ENCODE data around the gene TMEM203. TPM values are rescaled to one million over a fixed set of nuclear protein-coding genes. Genes with fewer than 3 reads are reported as not detected.

TMEM203 gene
- total RNA-seq, 2 donors from 2014 or later: 25.0 to 43.9 TPM

GRCh38 chr9:137213160-137214060, 8.0 kb upstream of the TMEM203 start:
- peaks cover 0 to 9% of the 10 kb centered on the region in 2 donors for H3K4me1 Mint-ChIP-seq (ENCODE audit: low read depth in 2 of 2)
- no peak overlapping the region for H3K4me3 Mint-ChIP-seq
- H3K27ac Mint-ChIP-seq: no peak overlapping the region
- no peaks in the 10 kb centered on the region for H3K9me3 Mint-ChIP-seq
- H3K27me3 Mint-ChIP-seq: no peaks in the 10 kb centered on the region
- no peaks in the 10 kb centered on the region for H3K36me3 Mint-ChIP-seq
- ATAC-seq (no peak), DNase-seq (ENCODE audit: low spot score) (no peak)

- ATAC-seq: no peak
- H3K4me1 Mint-ChIP-seq (ENCODE audit: low read depth in 2 of 2): peaks cover 2 to 12% of the 10 kb centered on the region in 2 donors
- H3K36me3 Mint-ChIP-seq: peaks cover 2% of the 10 kb centered on the region
- no peak for DNase-seq (ENCODE audit: low spot score)
- H3K4me3 Mint-ChIP-seq: no peak overlapping the region
- H3K27me3 Mint-ChIP-seq: no peaks in the 10 kb centered on the region
- H3K27ac Mint-ChIP-seq: no peak overlapping the region
- H3K9me3 Mint-ChIP-seq: no peaks in the 10 kb centered on the region
Measured at GRCh38 chr9:137212520-137212919, 7.1 kb upstream of the TMEM203 start.

GRCh38 chr9:137211532-137211931, 6.1 kb upstream of the TMEM203 start:
- Mint-ChIP-seq H3K4me1 (ENCODE audit: low read depth in 2 of 2) (peaks cover 12 to 22% of the 10 kb centered on the region in 2 donors), H3K4me3 (no peak overlapping the region), H3K27ac (no peak overlapping the region), H3K27me3 (no peaks in the 10 kb centered on the region), H3K9me3 (no peaks in the 10 kb centered on the region), H3K36me3 (peaks cover 12% of the 10 kb centered on the region)
- DNase-seq (ENCODE audit: low spot score) (no peak), ATAC-seq (no peak)

GRCh38 chr9:137206602-137207001, 1.2 kb upstream of the TMEM203 start:
- Mint-ChIP-seq H3K36me3 (peaks cover 14% of the 10 kb centered on the region), H3K4me1 (ENCODE audit: low read depth in 2 of 2) (peaks cover 38 to 46% of the 10 kb centered on the region in 2 donors), H3K9me3 (no peaks in the 10 kb centered on the region), H3K27me3 (no peaks in the 10 kb centered on the region), H3K4me3 (peak overlapping the region; percentile 95), H3K27ac (peak overlapping the region; percentile 90 to 93)
- no peak for DNase-seq (ENCODE audit: low spot score)
- no peak for ATAC-seq

- H3K4me1 Mint-ChIP-seq (ENCODE audit: low read depth in 2 of 2): peaks cover 38 to 41% of the 10 kb centered on the region in 2 donors
- H3K36me3 Mint-ChIP-seq: peaks cover 14% of the 10 kb centered on the region
Measured at GRCh38 chr9:137204731-137205125, 720 bp downstream of the TMEM203 start.

GRCh38 chr9:137202966-137203365, 2.5 kb downstream of the TMEM203 start:
- no peak overlapping the region for H3K27ac Mint-ChIP-seq
- DNase-seq (ENCODE audit: low spot score): no peak
- H3K36me3 Mint-ChIP-seq: peaks cover 14% of the 10 kb centered on the region
- H3K9me3 Mint-ChIP-seq: no peaks in the 10 kb centered on the region
- peaks cover 37 to 38% of the 10 kb centered on the region in 2 donors for H3K4me1 Mint-ChIP-seq (ENCODE audit: low read depth in 2 of 2)
- H3K27me3 Mint-ChIP-seq: no peaks in the 10 kb centered on the region
- ATAC-seq: no peak
- H3K4me3 Mint-ChIP-seq: no peak overlapping the region

More at GRCh38 chr9:137204731-137205125, 720 bp downstream of the TMEM203 start:
- ATAC-seq (no peak), DNase-seq (ENCODE audit: low spot score) (no peak)
- Mint-ChIP-seq H3K9me3 (no peaks in the 10 kb centered on the region), H3K27me3 (no peaks in the 10 kb centered on the region), H3K27ac (peak overlapping the region; percentile 90 to 93), H3K4me3 (peak overlapping the region; percentile 95)

GRCh38 chr9:137201205-137201868, 4.1 kb downstream of the TMEM203 start:
- Mint-ChIP-seq H3K4me1 (ENCODE audit: low read depth in 2 of 2) (peaks cover 22 to 24% of the 10 kb centered on the region in 2 donors), H3K36me3 (peaks cover under 1% of the 10 kb centered on the region), H3K9me3 (no peaks in the 10 kb centered on the region), H3K27ac (peak overlapping the region; percentile 77 to 78), H3K4me3 (peak overlapping the region; percentile 80), H3K27me3 (no peaks in the 10 kb centered on the region)
- ATAC-seq: no peak
- no peak for DNase-seq (ENCODE audit: low spot score)

- ATAC-seq (peak; percentile 98), DNase-seq (ENCODE audit: low spot score) (peak; percentile 100)
- Mint-ChIP-seq H3K9me3 (no peaks in the 10 kb centered on the region), H3K4me3 (peak within 1 kb of the TSS; percentile 80), H3K4me1 (ENCODE audit: low read depth in 2 of 2) (peaks cover 16% of the 10 kb centered on the region in 2 donors), H3K27ac (peak within 1 kb of the TSS; percentile 77 to 78), H3K36me3 (no peaks in the 10 kb centered on the region), H3K27me3 (no peaks in the 10 kb centered on the region)
Measured at GRCh38 chr9:137200311-137201204, 4.9 kb downstream of the TMEM203 start, which contains the start of gene TPRN. Gene TPRN (minus strand): TSS chr9:137200741. CDS start chr9:137200711, 30 bp downstream.

GRCh38 chr9:137199411-137200121, 5.9 kb downstream of the TMEM203 start:
- no peaks in the 10 kb centered on the region for H3K27me3 Mint-ChIP-seq
- H3K36me3 Mint-ChIP-seq: no peaks in the 10 kb centered on the region
- H3K4me3 Mint-ChIP-seq: peak overlapping the region; percentile 71
- no peaks in the 10 kb centered on the region for H3K9me3 Mint-ChIP-seq
- ATAC-seq: no peak
- H3K27ac Mint-ChIP-seq: no peak overlapping the region
- no peak for DNase-seq (ENCODE audit: low spot score)
- peaks cover 12 to 13% of the 10 kb centered on the region in 2 donors for H3K4me1 Mint-ChIP-seq (ENCODE audit: low read depth in 2 of 2)

GRCh38 chr9:137198902-137199283, 6.6 kb downstream of the TMEM203 start:
- Mint-ChIP-seq H3K9me3 (no peaks in the 10 kb centered on the region), H3K27me3 (no peaks in the 10 kb centered on the region), H3K4me1 (ENCODE audit: low read depth in 2 of 2) (peaks cover 6% of the 10 kb centered on the region in 2 donors), H3K36me3 (no peaks in the 10 kb centered on the region), H3K27ac (no peak overlapping the region), H3K4me3 (peak overlapping the region; percentile 30)
- DNase-seq (ENCODE audit: low spot score): no peak
- ATAC-seq: no peak

GRCh38 chr9:137198051-137198901, 7.2 kb downstream of the TMEM203 start:
- Mint-ChIP-seq H3K27ac (no peak overlapping the region), H3K36me3 (no peaks in the 10 kb centered on the region), H3K4me3 (peak overlapping the region; percentile 30), H3K27me3 (no peaks in the 10 kb centered on the region), H3K4me1 (ENCODE audit: low read depth in 2 of 2) (peaks cover 4 to 6% of the 10 kb centered on the region in 2 donors), H3K9me3 (no peaks in the 10 kb centered on the region)
- DNase-seq (ENCODE audit: low spot score) (no peak), ATAC-seq (no peak)

GRCh38 chr9:137195525-137196220, 9.8 kb downstream of the TMEM203 start:
- Mint-ChIP-seq H3K27me3 (no peaks in the 10 kb centered on the region), H3K4me3 (no peak overlapping the region), H3K4me1 (ENCODE audit: low read depth in 2 of 2) (peaks cover 4% of the 10 kb centered on the region in 2 donors), H3K9me3 (no peaks in the 10 kb centered on the region), H3K27ac (no peak overlapping the region), H3K36me3 (no peaks in the 10 kb centered on the region)
- DNase-seq (ENCODE audit: low spot score) (no peak), ATAC-seq (no peak)

Data from natural killer cell treated with Interleukin-12 subunit alpha and Interleukin-12 subunit beta and Interleukin-15 and Interleukin-18, amount 100 ng/mL, for 72 hours (primary cell).